Neural cell (in vitro differentiated cells): ENCODE data around the gene CENPO. TPM values are rescaled to one million over a fixed set of nuclear protein-coding genes. Genes with fewer than 3 reads are reported as not detected.

ENCODE experiments used
- H2AFZ ChIP-seq: fragments of 200-600, 300-800 bp; sonication (generic), shearing (Covaris generic); 2 replicates; pipeline ENCODE4 v1.6.0; 2014; ENCODE audit warnings: low read depth, mild to moderate bottlenecking, antibody characterized with exemption, low read length, moderate library complexity
- H3F3A ChIP-seq: fragments of 200-600 bp; shearing (Covaris generic); 2 replicates; pipeline ENCODE4 v1.6.1; 2016; ENCODE audit warnings: mild to moderate bottlenecking, moderate library complexity, mixed read lengths, antibody characterized with exemption, low read length; ENCODE audit not compliant: insufficient read depth, poor library complexity, severe bottlenecking
- H3K27ac ChIP-seq: fragments of 200-600, 300-800 bp; sonication (generic), shearing (Covaris generic); 2 replicates; pipeline ENCODE4 v1.5.1; 2014; ENCODE audit warnings: mild to moderate bottlenecking, low read length, moderate library complexity
- H3K27me3 ChIP-seq: fragments of 300-800, 200-600 bp; sonication (generic), shearing (Covaris generic); 2 replicates; pipeline ENCODE4 v1.6.0; 2014; ENCODE audit warnings: mild to moderate bottlenecking, low read depth, low read length, moderate library complexity; ENCODE audit not compliant: insufficient read depth
- H3K36me3 ChIP-seq: fragments of 300-800, 200-600 bp; sonication (generic), shearing (Covaris generic); 2 replicates; pipeline ENCODE4 v1.5.1; 2014; ENCODE audit warnings: mild to moderate bottlenecking, antibody characterized with exemption, low read length, moderate library complexity; ENCODE audit not compliant: insufficient read depth
- H3K4me2 ChIP-seq: fragments of 300-800, 200-600 bp; sonication (generic), shearing (Covaris generic); 2 replicates; pipeline ENCODE4 v1.6.0; 2014; ENCODE audit warnings: mild to moderate bottlenecking, low read length
- H3K4me3 ChIP-seq: fragments of 300-800, 200-600 bp; sonication (generic), shearing (Covaris generic); 2 replicates; pipeline ENCODE4 v1.5.1; 2014; ENCODE audit warnings: mild to moderate bottlenecking, low read length, moderate library complexity
- H3K79me2 ChIP-seq: fragments of 200-600 bp; shearing (Covaris generic); replicated peaks from 2 replicates; pipeline ENCODE4 v1.6.0; 2014; ENCODE audit warnings: mild to moderate bottlenecking, low read length, moderate library complexity; ENCODE audit not compliant: insufficient read depth
- H3K9ac ChIP-seq: fragments of 300-800, 200-600 bp; sonication (generic), shearing (Covaris generic); 2 replicates; pipeline ENCODE4 v1.6.1; 2016; ENCODE audit warnings: mild to moderate bottlenecking, low read length, mixed read lengths
- H3K9me2 ChIP-seq: fragments of 200-600 bp; shearing (Covaris generic); 2 replicates; pipeline ENCODE4 v1.6.1; 2016; ENCODE audit warnings: mild to moderate bottlenecking, low read length, mixed read lengths; ENCODE audit not compliant: insufficient read depth
- H3K9me3 ChIP-seq: fragments of 200-600, 300-800 bp; sonication (generic), shearing (Covaris generic); 2 replicates; pipeline ENCODE4 v1.6.1; 2016; ENCODE audit warnings: mild to moderate bottlenecking, mixed run types, low read length, moderate library complexity, mixed read lengths
- H4K20me1 ChIP-seq: fragments of 200-600 bp; shearing (Covaris generic); 2 replicates; pipeline ENCODE4 v1.6.1; 2016; ENCODE audit warnings: mild to moderate bottlenecking, mixed run types; ENCODE audit not compliant: insufficient read depth
- EP300 ChIP-seq: fragments of 450-650 bp; conservative IDR thresholded peaks from 2 replicates; pipeline ENCODE4 v1.6.1; 2014; ENCODE audit warnings: antibody characterized with exemption, mild to moderate bottlenecking, moderate library complexity; ENCODE audit not compliant: poor library complexity, severe bottlenecking
- EZH2 ChIP-seq: fragments of 200-600, 300-800 bp; shearing (Covaris generic), sonication (generic); IDR thresholded peaks from 2 replicates; pipeline ENCODE4 v1.6.1; 2014; ENCODE audit warnings: antibody characterized with exemption, low read length, borderline replicate concordance, mild to moderate bottlenecking; ENCODE audit not compliant: insufficient read depth, poor library complexity, severe bottlenecking
- MXI1 ChIP-seq: fragments of 450-650 bp; conservative IDR thresholded peaks from 2 replicates; pipeline ENCODE4 v1.6.1; 2014; ENCODE audit warnings: antibody characterized with exemption, mild to moderate bottlenecking; ENCODE audit not compliant: poor library complexity, severe bottlenecking
- POLR2AphosphoS5 ChIP-seq: IDR thresholded peaks from 2 replicates; pipeline ENCODE4 v1.6.1; 2012
- RAD21 ChIP-seq: fragments of 450-650 bp; conservative IDR thresholded peaks from 2 replicates; pipeline ENCODE4 v1.6.1; 2014; ENCODE audit warnings: antibody characterized with exemption, mild to moderate bottlenecking, moderate library complexity
- SMC3 ChIP-seq: fragments of 450-650 bp; conservative IDR thresholded peaks from 2 replicates; pipeline ENCODE4 v1.6.1; 2014; ENCODE audit warnings: antibody characterized with exemption, mild to moderate bottlenecking, moderate library complexity; ENCODE audit not compliant: poor library complexity
- TAF1 ChIP-seq: IDR thresholded peaks from 2 replicates; pipeline ENCODE4 v1.6.1; 2012; ENCODE audit warnings: low read depth
- polyA plus RNA-seq: library from polyadenylated mRNA; depleted of rRNA; stranded (reverse); fragments of >200 nt; gene quantifications from 2 replicates; pipeline ENCODE4 v1.2.3, GENCODE V29; 2014
- TF ChIP-seq, protein P1 (sequence below): IDR thresholded peaks from 2 replicates; pipeline ENCODE4 v1.6.1; 2012; ENCODE audit warnings: borderline replicate concordance
- TF ChIP-seq, protein P2 (sequence below): fragments of 450-650 bp; IDR thresholded peaks from 2 replicates; pipeline ENCODE4 v1.5.1; 2014; ENCODE audit warnings: antibody characterized with exemption, mild to moderate bottlenecking, moderate library complexity; ENCODE audit not compliant: poor library complexity, severe bottlenecking

Gene CENPO
- polyA plus RNA-seq, 1 donor from 2014 or later: 4.4 TPM

DNA sequence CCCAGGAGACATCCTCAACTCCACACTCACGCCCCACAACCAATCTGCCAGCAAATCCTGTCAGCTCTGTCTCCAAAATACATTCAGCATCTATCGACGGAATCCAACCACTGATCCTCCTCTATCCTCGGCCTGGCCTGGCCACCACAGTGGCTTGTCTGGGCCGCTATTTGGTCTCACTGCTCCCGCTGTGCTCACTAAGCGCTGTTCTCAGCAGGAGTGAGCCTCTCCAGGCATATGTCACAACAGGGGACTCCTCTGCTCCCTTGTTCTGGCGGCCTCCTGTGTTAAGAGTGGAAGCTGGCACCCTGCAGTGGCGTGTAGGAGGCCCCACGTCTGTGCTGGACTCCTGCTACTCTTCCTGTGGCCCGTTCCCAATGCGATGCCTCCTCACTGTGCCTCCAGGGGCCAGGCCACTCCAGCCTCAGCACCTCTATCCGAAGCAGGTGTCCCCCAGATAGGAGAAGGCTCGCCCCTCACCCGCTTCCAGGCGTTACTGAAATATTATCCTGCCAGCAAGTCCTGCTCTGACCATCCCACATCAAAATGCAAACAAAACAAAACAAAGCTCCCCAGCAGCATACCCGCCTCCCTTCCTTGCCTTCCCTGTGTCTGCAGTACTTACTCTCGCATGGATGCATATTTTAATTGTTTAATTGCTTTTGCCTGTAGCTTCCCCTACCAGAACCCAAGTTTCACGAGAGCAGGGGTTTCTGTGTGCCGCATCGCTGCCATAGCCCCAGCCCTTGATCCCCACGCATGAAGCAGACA lies 39.9 kb downstream of the CENPO start:
- H2AFZ ChIP-seq: no peak overlapping the region
- H3K36me3 ChIP-seq: no peaks in the 10 kb centered on the region
- no peaks in the 10 kb centered on the region for H3K27me3 ChIP-seq
- no peaks in the 10 kb centered on the region for H3K9me2 ChIP-seq
- H3K79me2 ChIP-seq: no peaks in the 10 kb centered on the region
- no peak overlapping the region for H3K4me3 ChIP-seq
- H3K9ac ChIP-seq: no peak overlapping the region
- no peaks in the 10 kb centered on the region for H3F3A ChIP-seq
- no peaks in the 10 kb centered on the region for H3K9me3 ChIP-seq
- H3K27ac ChIP-seq: no peak overlapping the region
- no peak overlapping the region for H3K4me2 ChIP-seq
- TF ChIP-seq POLR2AphosphoS5 (no peak), RAD21 (no peak), TAF1 (no peak), MXI1 (no peak), EP300 (no peak), EZH2 (no peak)
- TF ChIP-seq, protein P1, sequence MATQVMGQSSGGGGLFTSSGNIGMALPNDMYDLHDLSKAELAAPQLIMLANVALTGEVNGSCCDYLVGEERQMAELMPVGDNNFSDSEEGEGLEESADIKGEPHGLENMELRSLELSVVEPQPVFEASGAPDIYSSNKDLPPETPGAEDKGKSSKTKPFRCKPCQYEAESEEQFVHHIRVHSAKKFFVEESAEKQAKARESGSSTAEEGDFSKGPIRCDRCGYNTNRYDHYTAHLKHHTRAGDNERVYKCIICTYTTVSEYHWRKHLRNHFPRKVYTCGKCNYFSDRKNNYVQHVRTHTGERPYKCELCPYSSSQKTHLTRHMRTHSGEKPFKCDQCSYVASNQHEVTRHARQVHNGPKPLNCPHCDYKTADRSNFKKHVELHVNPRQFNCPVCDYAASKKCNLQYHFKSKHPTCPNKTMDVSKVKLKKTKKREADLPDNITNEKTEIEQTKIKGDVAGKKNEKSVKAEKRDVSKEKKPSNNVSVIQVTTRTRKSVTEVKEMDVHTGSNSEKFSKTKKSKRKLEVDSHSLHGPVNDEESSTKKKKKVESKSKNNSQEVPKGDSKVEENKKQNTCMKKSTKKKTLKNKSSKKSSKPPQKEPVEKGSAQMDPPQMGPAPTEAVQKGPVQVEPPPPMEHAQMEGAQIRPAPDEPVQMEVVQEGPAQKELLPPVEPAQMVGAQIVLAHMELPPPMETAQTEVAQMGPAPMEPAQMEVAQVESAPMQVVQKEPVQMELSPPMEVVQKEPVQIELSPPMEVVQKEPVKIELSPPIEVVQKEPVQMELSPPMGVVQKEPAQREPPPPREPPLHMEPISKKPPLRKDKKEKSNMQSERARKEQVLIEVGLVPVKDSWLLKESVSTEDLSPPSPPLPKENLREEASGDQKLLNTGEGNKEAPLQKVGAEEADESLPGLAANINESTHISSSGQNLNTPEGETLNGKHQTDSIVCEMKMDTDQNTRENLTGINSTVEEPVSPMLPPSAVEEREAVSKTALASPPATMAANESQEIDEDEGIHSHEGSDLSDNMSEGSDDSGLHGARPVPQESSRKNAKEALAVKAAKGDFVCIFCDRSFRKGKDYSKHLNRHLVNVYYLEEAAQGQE: no peak
- TF ChIP-seq, protein P2, sequence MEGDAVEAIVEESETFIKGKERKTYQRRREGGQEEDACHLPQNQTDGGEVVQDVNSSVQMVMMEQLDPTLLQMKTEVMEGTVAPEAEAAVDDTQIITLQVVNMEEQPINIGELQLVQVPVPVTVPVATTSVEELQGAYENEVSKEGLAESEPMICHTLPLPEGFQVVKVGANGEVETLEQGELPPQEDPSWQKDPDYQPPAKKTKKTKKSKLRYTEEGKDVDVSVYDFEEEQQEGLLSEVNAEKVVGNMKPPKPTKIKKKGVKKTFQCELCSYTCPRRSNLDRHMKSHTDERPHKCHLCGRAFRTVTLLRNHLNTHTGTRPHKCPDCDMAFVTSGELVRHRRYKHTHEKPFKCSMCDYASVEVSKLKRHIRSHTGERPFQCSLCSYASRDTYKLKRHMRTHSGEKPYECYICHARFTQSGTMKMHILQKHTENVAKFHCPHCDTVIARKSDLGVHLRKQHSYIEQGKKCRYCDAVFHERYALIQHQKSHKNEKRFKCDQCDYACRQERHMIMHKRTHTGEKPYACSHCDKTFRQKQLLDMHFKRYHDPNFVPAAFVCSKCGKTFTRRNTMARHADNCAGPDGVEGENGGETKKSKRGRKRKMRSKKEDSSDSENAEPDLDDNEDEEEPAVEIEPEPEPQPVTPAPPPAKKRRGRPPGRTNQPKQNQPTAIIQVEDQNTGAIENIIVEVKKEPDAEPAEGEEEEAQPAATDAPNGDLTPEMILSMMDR: no peak
- H4K20me1 ChIP-seq: no peaks in the 10 kb centered on the region

DNA sequence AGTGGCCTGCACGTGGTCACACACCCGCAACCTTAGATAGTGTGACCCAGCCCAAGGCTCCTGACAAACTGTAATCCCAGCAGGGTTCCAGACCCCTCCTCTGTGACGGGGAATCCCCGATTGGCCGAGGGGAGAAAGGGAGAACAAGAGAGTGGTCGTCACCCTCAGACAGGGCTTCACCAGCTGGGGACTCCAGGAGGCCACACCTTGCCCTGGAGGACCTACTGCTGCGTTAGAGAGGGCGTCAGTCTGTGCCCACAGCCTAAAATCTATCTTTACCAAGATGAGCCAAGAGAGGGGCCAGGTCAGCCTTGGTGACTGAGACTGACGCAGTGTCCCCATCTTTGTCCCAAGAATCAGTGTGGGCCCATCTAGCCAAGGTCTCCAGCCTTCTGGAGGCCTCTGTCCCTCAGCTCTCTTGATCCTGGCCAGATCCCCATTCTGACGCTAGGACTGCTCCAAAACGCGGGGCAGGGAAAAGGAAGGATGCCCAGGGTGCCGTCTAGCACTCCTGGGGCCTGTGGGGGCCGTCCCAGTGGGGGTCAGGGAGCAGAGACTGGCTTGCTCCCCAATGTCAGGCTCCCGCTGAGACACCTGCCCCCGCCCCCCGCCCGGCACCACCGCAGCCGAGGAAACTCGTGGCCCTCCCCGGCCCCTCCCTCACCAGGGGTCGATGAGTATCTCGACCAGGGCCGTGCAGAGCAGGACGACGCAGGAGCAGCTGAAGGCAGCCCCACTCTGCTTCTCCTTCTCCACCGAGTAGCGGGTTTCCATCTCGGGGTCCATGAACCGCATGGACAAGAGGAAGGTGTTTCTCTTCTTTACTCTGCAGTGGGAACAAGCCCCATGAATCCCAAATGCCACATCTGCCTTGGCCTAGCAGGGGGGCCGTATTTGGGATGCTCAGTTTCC lies 40.9 kb downstream of the CENPO start:
- Histone ChIP-seq H2AFZ (no peak overlapping the region), H3K27me3 (no peaks in the 10 kb centered on the region), H3K79me2 (no peaks in the 10 kb centered on the region), H3K9ac (no peak overlapping the region), H3K4me2 (no peak overlapping the region), H3K9me2 (no peaks in the 10 kb centered on the region), H4K20me1 (no peaks in the 10 kb centered on the region), H3K4me3 (no peak overlapping the region), H3K27ac (no peak overlapping the region), H3F3A (no peaks in the 10 kb centered on the region), H3K9me3 (no peaks in the 10 kb centered on the region), H3K36me3 (no peaks in the 10 kb centered on the region)
- TF ChIP-seq, protein P2: no peak
- TF ChIP-seq EZH2 (no peak), SMC3 (no peak), MXI1 (no peak), TAF1 (no peak), RAD21 (no peak), EP300 (no peak), POLR2AphosphoS5 (no peak)
- TF ChIP-seq, protein P1: no peak
